Skeletal muscle tissue (tissue), 4 donors: ENCODE measurements around the gene CPM. TPM values are rescaled to one million over a fixed set of nuclear protein-coding genes. Genes with fewer than 3 reads are reported as not detected.

Source experiments
- H3K27ac ChIP-seq: one replicate; pipeline ENCODE4 v1.7.0; 2013; ENCODE audit warnings: mild to moderate bottlenecking, low read depth, low read length, inconsistent platforms
- H3K27me3 ChIP-seq, 3 donors: one replicate each; pipeline ENCODE4 v1.7.0; 2013; ENCODE audit warnings: low read length in 3 of 3; ENCODE audit not compliant: control insufficient read depth in 3 of 3, insufficient read depth in 3 of 3
- H3K36me3 ChIP-seq, 3 donors: one replicate each; pipeline ENCODE4 v1.7.0; 2013; ENCODE audit warnings: low read length in 3 of 3; ENCODE audit not compliant: control insufficient read depth in 3 of 3, insufficient read depth in 3 of 3
- H3K4me1 ChIP-seq, 3 donors: one replicate each; pipeline ENCODE4 v1.7.0; 2013; ENCODE audit warnings: low read length in 3 of 3, mild to moderate bottlenecking in 3 of 3; ENCODE audit not compliant: control insufficient read depth in 3 of 3, insufficient read depth in 3 of 3
- H3K4me3 ChIP-seq, 3 donors: one replicate each; pipeline ENCODE4 v1.7.0; 2013; ENCODE audit warnings: low read length in 3 of 3
- H3K9ac ChIP-seq, 3 donors: one replicate each; pipeline ENCODE4 v1.7.0; 2013; ENCODE audit warnings: low read length in 3 of 3, mild to moderate bottlenecking in 3 of 3, moderate library complexity in 2 of 3, low read depth in 1 of 3
- H3K9me3 ChIP-seq, 3 donors: one replicate each; pipeline ENCODE4 v1.7.0; 2013; ENCODE audit warnings: low read length in 3 of 3; ENCODE audit not compliant: control insufficient read depth in 3 of 3
- total RNA-seq: library from RNA; depleted of rRNA; stranded (reverse); fragments of >200 nt; gene quantifications from one replicate; pipeline ENCODE4 v1.2.3, GENCODE V29; 2014
- donor health status: Osteomylitis.

The CPM gene
- total RNA-seq, 1 donor from 2014 or later: 2.1 TPM

DNA sequence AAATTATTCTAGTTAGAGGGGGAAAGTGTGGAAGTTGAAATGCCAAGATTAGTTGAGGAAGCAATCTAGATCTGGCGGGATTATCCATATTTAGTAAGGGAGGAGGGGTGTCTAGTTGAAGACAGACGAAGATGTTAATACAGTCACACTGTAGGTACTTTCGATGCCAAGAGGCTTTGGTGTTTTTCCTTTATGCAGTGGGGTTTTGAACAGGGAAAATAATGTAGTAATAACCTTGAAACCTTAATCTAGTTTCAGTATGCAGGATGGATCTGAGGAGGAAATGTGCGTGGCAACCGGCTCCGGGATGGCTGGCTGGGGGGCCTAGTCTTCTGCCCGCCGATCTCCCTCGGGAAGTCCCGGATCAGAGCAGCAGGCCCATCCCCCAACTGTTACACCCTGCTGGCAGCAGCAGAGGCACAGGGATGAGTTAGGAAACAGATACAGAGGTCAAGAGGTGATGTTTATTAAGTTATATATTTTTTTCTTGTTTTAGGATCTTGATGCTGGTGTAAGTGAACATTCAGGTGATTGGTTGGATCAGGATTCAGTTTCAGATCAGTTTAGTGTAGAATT lies 97.5 kb downstream of the CPM start:
- Histone ChIP-seq H3K27me3 (no peaks in the 10 kb centered on the region), H3K27ac (no peak overlapping the region), H3K36me3 (peaks cover 24 to 60% (median 50%) of the 10 kb centered on the region in 3 donors), H3K9ac (no peak overlapping the region), H3K4me3 (no peak overlapping the region), H3K9me3 (no peaks in the 10 kb centered on the region), H3K4me1 (no peaks in the 10 kb centered on the region)

DNA sequence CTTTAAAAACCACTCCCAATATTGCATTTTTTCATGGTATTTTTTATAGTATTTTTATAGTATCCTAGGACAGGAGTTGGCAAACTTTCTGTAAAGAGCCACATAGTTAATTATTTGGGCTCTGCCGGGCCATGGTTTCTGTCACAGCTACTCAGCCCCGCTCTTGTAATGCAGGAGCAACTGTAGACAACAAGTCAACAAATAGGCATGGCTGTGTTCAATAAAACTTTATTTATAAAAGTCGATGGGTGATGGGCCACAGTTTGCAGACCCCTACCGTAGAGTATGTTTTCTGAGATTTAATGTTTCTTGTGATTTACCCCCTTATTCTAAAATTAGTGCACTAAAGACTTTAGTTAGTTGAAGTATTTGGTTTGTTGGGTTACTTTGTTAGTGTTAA lies 99.5 kb downstream of the CPM start:
- Histone ChIP-seq H3K27ac (no peak overlapping the region), H3K9me3 (no peaks in the 10 kb centered on the region), H3K27me3 (no peaks in the 10 kb centered on the region), H3K9ac (no peak overlapping the region), H3K36me3 (peaks cover 26 to 62% (median 50%) of the 10 kb centered on the region in 3 donors), H3K4me1 (no peaks in the 10 kb centered on the region), H3K4me3 (no peak overlapping the region)

DNA sequence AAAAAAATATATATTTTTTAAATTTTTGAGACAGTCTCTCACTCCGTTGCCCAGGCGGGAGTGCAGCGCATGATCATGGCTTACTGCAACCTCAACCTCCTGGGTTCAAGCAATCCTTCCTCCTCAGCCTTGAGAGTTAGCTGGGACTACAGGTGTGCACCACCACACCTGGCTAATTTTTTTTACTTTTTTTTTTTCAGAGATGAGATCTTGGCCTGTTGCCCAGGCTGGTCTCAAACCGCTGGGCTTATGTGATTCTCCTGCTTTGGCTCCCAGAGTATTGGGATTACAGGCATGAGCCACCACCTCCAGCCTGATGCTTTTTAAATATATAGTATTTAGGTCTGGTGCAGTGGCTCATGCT lies 100.5 kb downstream of the CPM start:
- no peaks in the 10 kb centered on the region for H3K4me1 ChIP-seq
- no peak overlapping the region for H3K4me3 ChIP-seq
- no peak overlapping the region for H3K27ac ChIP-seq
- no peaks in the 10 kb centered on the region for H3K9me3 ChIP-seq
- H3K9ac ChIP-seq: no peak overlapping the region
- H3K36me3 ChIP-seq: peaks cover 26 to 59% (median 50%) of the 10 kb centered on the region in 3 donors
- H3K27me3 ChIP-seq: no peaks in the 10 kb centered on the region

DNA sequence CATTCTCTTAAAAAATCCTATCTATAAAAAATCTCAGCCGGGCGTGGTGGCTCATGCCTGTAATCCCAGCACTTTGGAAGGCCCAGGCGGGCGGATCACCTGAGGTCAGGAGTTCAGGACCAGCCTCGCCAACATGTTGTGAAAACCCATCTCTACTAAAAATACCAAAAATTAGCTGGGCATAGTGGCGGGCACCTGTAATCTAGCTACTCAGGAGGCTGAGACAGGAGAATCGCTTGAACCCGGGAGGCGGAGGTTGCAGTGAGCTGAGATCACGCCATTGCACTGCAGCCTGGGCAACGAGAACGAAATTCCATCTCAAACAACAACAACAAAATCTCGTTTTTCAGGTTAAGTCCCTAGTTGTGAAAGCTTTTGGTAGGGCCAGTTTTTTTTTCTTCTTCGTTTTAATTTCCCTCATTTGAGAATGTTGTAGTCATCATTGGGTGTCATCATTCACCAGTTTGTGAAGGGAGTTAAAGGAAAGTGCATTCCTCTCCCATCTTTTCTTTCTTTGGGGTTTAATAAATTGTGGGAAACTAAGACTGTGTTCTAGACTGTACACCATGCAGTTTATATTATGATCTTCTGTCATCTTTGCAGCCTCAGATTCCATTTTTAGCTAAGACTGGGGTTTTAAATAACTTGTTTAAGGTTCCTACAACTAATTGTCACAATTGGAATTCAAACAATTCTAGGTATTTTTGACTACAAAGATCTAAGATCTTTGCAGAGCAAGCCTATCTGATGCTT lies 101.0 kb downstream of the CPM start:
- Histone ChIP-seq H3K4me1 (no peaks in the 10 kb centered on the region), H3K9ac (no peak overlapping the region), H3K27me3 (no peaks in the 10 kb centered on the region), H3K4me3 (no peak overlapping the region), H3K27ac (no peak overlapping the region), H3K9me3 (no peaks in the 10 kb centered on the region), H3K36me3 (peaks cover 21 to 59% (median 49%) of the 10 kb centered on the region in 3 donors)

DNA sequence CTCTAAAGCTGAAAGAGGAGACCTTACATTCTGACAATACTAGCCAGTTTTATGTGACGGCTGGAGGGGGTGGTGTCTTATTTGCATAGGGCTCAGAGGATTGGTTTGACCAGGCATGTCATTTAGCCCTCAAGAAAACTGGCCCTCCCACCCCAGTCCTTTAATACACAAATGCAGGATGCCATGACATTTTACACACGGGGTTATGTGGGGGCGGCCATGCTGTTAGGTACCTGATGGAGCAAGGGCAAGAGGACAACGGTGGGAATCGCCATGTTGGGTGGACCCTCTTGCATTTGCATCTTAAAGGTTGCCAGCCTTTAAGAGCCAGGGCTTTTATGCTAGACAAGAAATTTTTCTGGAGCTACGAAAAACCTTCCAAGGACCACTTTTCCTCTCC lies 101.7 kb downstream of the CPM start:
- Histone ChIP-seq H3K9ac (no peak overlapping the region), H3K36me3 (peaks cover 24 to 61% (median 46%) of the 10 kb centered on the region in 3 donors), H3K4me1 (no peaks in the 10 kb centered on the region)

DNA sequence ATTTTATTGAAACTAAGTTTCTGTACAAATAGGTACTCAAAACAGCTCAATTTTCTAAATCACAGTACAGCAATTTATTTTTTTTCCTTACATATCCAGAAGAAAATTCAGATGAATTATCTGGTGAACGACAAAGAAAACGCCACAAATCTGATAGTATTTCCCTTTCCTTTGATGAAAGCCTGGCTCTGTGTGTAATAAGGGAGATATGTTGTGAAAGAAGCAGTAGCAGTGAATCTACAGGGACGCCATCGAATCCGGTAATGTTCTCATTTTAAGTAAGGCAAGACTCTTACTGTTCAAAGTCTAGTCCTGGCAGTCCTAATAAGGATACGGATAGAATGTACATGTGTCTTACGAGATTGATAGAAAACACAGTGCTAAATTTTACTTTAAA lies 104.3 kb downstream of the CPM start:
- Histone ChIP-seq H3K4me3 (no peak overlapping the region), H3K4me1 (no peaks in the 10 kb centered on the region), H3K9ac (no peak overlapping the region), H3K27ac (no peak overlapping the region), H3K36me3 (peaks cover 28 to 74% (median 55%) of the 10 kb centered on the region in 3 donors), H3K27me3 (no peaks in the 10 kb centered on the region), H3K9me3 (no peaks in the 10 kb centered on the region)

More for the DNA sequence above, 101.7 kb downstream of the CPM start:
- no peak overlapping the region for H3K4me3 ChIP-seq
- H3K27ac ChIP-seq: no peak overlapping the region
- no peaks in the 10 kb centered on the region for H3K27me3 ChIP-seq
- H3K9me3 ChIP-seq: no peaks in the 10 kb centered on the region

DNA sequence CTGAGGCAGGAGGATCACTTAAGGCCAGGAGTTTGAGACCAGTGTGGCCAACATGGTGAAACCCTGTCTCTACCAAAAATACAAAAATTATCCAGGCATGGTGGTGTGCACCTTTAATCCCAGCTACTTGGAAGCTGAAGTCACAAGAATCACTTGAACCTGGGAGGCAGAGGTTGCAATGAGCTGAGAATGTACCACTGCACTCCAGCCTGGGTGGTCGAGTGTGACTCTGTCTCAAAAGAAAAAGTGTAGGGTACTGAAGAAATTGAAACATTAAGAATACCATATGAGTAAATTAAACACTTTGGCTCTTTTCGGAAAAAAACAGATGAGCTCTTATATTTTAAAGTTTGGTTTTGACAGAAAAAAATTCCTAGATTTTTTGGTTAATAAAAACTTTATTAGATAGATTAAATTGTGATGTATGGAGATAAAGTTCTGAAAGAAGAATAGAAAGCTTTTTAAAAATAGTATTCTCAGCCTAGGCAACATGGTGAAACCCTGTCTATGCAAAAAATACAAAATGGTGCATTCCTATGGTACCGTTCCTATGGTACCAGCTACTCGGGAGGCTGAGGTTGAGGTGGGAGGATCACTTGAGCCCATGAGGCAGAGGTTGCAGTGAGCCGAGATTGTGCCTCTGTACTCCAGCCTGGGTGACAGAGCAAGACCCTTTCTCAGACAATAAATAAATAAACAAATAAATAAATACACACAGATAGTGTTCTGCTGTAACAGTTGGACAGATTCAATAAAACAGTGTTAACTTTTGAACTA lies 104.9 kb downstream of the CPM start:
- Histone ChIP-seq H3K36me3 (peaks cover 27 to 74% (median 58%) of the 10 kb centered on the region in 3 donors), H3K9me3 (no peaks in the 10 kb centered on the region), H3K4me3 (no peak overlapping the region), H3K27me3 (no peaks in the 10 kb centered on the region), H3K4me1 (no peaks in the 10 kb centered on the region), H3K9ac (no peak overlapping the region), H3K27ac (no peak overlapping the region)

DNA sequence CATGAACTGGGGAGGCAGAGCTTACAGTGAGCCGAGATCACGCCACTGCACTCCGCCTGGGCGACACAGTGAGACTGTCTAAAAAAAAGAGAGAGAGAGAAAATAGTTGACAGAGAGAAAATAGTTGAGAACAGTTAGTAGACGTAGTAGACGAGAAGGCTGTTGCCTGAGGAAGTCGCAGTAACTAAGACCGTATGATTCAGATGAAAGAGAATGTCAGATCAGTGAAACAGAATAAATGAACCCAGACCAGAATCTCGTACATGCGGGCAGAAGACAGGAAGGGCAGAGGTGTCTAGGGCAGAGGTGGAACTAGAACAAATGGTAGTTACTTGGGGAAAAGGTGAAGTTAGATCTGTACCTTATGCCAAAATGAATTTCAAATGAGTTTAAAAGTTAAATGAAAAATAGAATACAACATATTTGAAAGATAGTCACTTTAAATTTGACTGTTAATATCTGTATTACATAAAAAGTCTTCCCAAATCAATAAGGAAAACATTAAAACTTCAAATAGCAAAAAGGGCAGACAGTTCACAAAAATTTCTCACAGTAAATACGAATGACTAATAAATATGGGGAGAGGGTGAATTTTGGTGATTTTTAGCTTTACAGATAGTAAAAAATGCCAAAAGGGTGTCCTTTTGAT lies 107.3 kb downstream of the CPM start:
- Histone ChIP-seq H3K4me1 (peaks cover 0 to 4% (median 0%) of the 10 kb centered on the region in 3 donors), H3K36me3 (peaks cover 32 to 78% (median 57%) of the 10 kb centered on the region in 3 donors), H3K27ac (no peak overlapping the region), H3K9me3 (no peaks in the 10 kb centered on the region), H3K4me3 (no peak overlapping the region), H3K9ac (no peak overlapping the region), H3K27me3 (no peaks in the 10 kb centered on the region)

DNA sequence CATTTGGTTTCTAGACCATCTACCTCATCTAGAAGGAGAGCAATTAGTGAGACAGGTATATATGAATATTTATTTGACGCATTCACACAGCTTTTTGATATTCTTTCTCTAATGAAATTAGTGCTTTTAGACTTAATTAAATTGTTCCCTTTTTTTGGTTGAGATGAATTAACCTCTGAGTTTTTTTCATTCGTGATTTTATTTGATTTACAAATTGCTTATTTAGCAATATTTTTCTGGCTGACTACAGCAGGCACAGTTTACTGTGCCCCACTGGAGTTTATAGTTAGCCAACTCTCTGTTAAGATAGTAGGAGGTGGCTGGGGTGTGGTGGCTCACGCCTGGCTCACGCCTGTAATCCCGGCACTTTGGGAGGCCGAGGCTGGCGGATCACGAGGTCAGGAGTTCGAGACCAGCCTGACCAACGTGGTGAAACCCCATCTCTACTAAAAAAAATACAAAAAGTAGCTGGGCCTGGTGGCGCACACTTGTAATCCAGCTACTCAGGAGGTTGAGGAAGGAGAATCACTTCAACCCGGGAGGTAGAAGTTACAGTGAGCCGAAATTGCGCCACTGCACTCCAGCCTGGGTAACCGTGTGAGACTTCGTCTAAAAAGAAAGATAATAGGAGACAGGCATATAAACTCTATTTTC lies 108.2 kb downstream of the CPM start:
- H3K27me3 ChIP-seq: no peaks in the 10 kb centered on the region
- H3K4me3 ChIP-seq: no peak overlapping the region
- no peaks in the 10 kb centered on the region for H3K9me3 ChIP-seq
- H3K36me3 ChIP-seq: peaks cover 35 to 76% (median 64%) of the 10 kb centered on the region in 3 donors
- no peak overlapping the region for H3K9ac ChIP-seq
- H3K4me1 ChIP-seq: peaks cover 0 to 4% (median 0%) of the 10 kb centered on the region in 3 donors
- H3K27ac ChIP-seq: no peak overlapping the region
